ENCODE results near the gene MRPS11. TPM values are rescaled to one million over a fixed set of nuclear protein-coding genes. Genes with fewer than 3 reads are reported as not detected.
"Not testable (repeated sequence)": the region's sequence is repeated elsewhere in the genome, so short reads cannot be mapped to it uniquely, and the experiment has no call there.

MRPS11 gene
- total RNA-seq, 4 donors from 2014 or later, result 4.4 to 32.8 (median 18.9) TPM

- Histone ChIP-seq H3K27ac (no peak overlapping the region), H3K4me1 (no peaks in the 10 kb centered on the region), H3K9me3 (no peaks in the 10 kb centered on the region), H3K36me3 (no peaks in the 10 kb centered on the region), H3K4me3 (no peak overlapping the region), H3K27me3 (no peaks in the 10 kb centered on the region)
- TF ChIP-seq CTCF (IDR thresholded peaks at IDR 0.05) (no peak), POLR2A (IDR thresholded peaks at IDR 0.05) (no peak)
- intact Hi-C loops (cut with DNase I; ENCODE audit: low total_unique reads), result no loop called here
- DNase-seq, result no peak
Observed at GRCh38 chr15:88456733-88457132, 10.8 kb upstream of the MRPS11 start.

GRCh38 chr15:88463870-88464532 lies 3.5 kb upstream of the MRPS11 start:
- Histone ChIP-seq H3K27ac (no peak overlapping the region), H3K27me3 (no peaks in the 10 kb centered on the region), H3K9me3 (no peaks in the 10 kb centered on the region), H3K4me3 (no peak overlapping the region), H3K36me3 (no peaks in the 10 kb centered on the region), H3K4me1 (no peaks in the 10 kb centered on the region)
- TF ChIP-seq CTCF (IDR thresholded peaks at IDR 0.05) (no peak), POLR2A (IDR thresholded peaks at IDR 0.05) (no peak)
- intact Hi-C loops (cut with DNase I; ENCODE audit: low total_unique reads), result no loop called here
- no peak for DNase-seq

- intact Hi-C loops (cut with DNase I; ENCODE audit: low total_unique reads), result no loop called here
- H3K36me3 ChIP-seq, result no peaks in the 10 kb centered on the region
Observed at GRCh38 chr15:88465633-88466224, 1.8 kb upstream of the MRPS11 start.

GRCh38 chr15:88467935-88468528 lies 524 bp downstream of the MRPS11 start:
- Histone ChIP-seq H3K36me3 (no peaks in the 10 kb centered on the region), H3K4me3 (peak overlapping the region; percentile 75 to 92), H3K4me1 (no peaks in the 10 kb centered on the region), H3K27ac (peak overlapping the region; percentile 83 to 94), H3K9me3 (no peaks in the 10 kb centered on the region), H3K27me3 (no peaks in the 10 kb centered on the region)
- no peak for DNase-seq
- TF ChIP-seq CTCF (IDR thresholded peaks at IDR 0.05) (no peak), POLR2A (IDR thresholded peaks at IDR 0.05) (no peak)
- intact Hi-C loops (cut with DNase I; ENCODE audit: low total_unique reads), result no loop called here

More at GRCh38 chr15:88465633-88466224, 1.8 kb upstream of the MRPS11 start:
- TF ChIP-seq POLR2A (IDR thresholded peaks at IDR 0.05), result no peak
- no peak for TF ChIP-seq CTCF (IDR thresholded peaks at IDR 0.05)
- no peaks in the 10 kb centered on the region for H3K27me3 ChIP-seq
- H3K9me3 ChIP-seq, result no peaks in the 10 kb centered on the region
- H3K4me1 ChIP-seq, result no peaks in the 10 kb centered on the region
- no peak overlapping the region for H3K4me3 ChIP-seq
- H3K27ac ChIP-seq, result no peak overlapping the region
- no peak for DNase-seq

GRCh38 chr15:88468721-88469120 lies 1.2 kb downstream of the MRPS11 start:
- H3K4me3 ChIP-seq; H3K9me3 ChIP-seq; H3K27ac ChIP-seq; intact Hi-C loops (cut with DNase I; ENCODE audit: low total_unique reads); H3K27me3 ChIP-seq; H3K4me1 ChIP-seq; DNase-seq; H3K36me3 ChIP-seq: not testable (repeated sequence)

Measured in uterus (tissue), 4 donors.